ENCODE results near the gene DUSP23.

The DUSP23 gene

GRCh38 chr1:159763686-159764085, 17.1 kb upstream of the DUSP23 start:
- DNase-seq (ENCODE audit: low spot score) = no peak
- ChIA-PET CTCF (no interaction called here), POLR2A (ENCODE audit: low non-redundant PET) (no interaction called here)
- TF ChIP-seq, protein P1, sequence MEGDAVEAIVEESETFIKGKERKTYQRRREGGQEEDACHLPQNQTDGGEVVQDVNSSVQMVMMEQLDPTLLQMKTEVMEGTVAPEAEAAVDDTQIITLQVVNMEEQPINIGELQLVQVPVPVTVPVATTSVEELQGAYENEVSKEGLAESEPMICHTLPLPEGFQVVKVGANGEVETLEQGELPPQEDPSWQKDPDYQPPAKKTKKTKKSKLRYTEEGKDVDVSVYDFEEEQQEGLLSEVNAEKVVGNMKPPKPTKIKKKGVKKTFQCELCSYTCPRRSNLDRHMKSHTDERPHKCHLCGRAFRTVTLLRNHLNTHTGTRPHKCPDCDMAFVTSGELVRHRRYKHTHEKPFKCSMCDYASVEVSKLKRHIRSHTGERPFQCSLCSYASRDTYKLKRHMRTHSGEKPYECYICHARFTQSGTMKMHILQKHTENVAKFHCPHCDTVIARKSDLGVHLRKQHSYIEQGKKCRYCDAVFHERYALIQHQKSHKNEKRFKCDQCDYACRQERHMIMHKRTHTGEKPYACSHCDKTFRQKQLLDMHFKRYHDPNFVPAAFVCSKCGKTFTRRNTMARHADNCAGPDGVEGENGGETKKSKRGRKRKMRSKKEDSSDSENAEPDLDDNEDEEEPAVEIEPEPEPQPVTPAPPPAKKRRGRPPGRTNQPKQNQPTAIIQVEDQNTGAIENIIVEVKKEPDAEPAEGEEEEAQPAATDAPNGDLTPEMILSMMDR (conservative IDR thresholded peaks at IDR 0.05; ENCODE audit: low read depth) = no peak
- no peak overlapping the region for H3K27ac ChIP-seq

DNA sequence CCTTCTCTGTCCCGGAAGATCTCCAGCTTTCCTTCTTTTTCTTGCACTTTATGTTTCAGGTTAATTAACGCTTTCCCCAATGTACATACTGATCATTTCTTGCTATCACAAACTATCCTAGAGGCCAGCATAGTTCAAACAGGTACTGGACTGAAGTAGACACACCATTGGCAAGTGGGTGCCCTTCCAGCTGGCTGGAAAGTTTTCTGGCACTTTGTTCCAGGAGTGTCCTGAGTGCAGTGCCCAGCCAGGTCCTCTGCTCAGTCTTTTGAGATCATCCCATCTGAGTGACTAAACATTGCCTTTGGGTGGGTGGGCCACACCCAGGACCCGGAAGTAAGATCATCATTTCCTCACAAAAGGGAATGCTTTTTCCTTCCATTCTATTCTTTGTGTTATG, 15.0 kb upstream of the DUSP23 start:
- POLR2A ChIA-PET (ENCODE audit: low non-redundant PET) = no interaction called here
- H3K27ac ChIP-seq = no peak overlapping the region
- CTCF ChIA-PET = no interaction called here
- TF ChIP-seq, protein P1 (conservative IDR thresholded peaks at IDR 0.05; ENCODE audit: low read depth) = no peak
- no peak for DNase-seq (ENCODE audit: low spot score)

GRCh38 chr1:159771127-159771895, 9.5 kb upstream of the DUSP23 start:
- no peak overlapping the region for H3K27ac ChIP-seq
- CTCF ChIA-PET = no interaction called here
- no peak for DNase-seq (ENCODE audit: low spot score)
- TF ChIP-seq, protein P1 (conservative IDR thresholded peaks at IDR 0.05; ENCODE audit: low read depth) = no peak
- POLR2A ChIA-PET (ENCODE audit: low non-redundant PET) = no interaction called here

GRCh38 chr1:159774465-159774864, 6.3 kb upstream of the DUSP23 start:
- CTCF ChIA-PET = interaction anchor here (0.7 to 0.9 kb wide), 2 partner anchors 72 to 553 kb away, joined by 5 read pairs; no protein-coding TSS in a partner anchor

GRCh38 chr1:159775716-159776115, 5.0 kb upstream of the DUSP23 start:
- TF ChIP-seq, protein P1 (conservative IDR thresholded peaks at IDR 0.05; ENCODE audit: low read depth) = peak; percentile 37; the same call in 1 of the 2 replicates
- peak; percentile 26 for DNase-seq (ENCODE audit: low spot score)
- no peak overlapping the region for H3K27ac ChIP-seq
- CTCF ChIA-PET = interaction anchor here (0.6 to 1.2 kb wide), 6 partner anchors 76 to 643 kb away, joined by 3 to 6 read pairs (median 4); no protein-coding TSS in a partner anchor
- POLR2A ChIA-PET (ENCODE audit: low non-redundant PET) = no interaction called here

More at GRCh38 chr1:159774465-159774864, 6.3 kb upstream of the DUSP23 start:
- TF ChIP-seq, protein P1 (conservative IDR thresholded peaks at IDR 0.05; ENCODE audit: low read depth) = no peak
- no peak overlapping the region for H3K27ac ChIP-seq
- DNase-seq (ENCODE audit: low spot score) = no peak
- POLR2A ChIA-PET (ENCODE audit: low non-redundant PET) = no interaction called here

GRCh38 chr1:159778266-159778665, 2.5 kb upstream of the DUSP23 start:
- POLR2A ChIA-PET (ENCODE audit: low non-redundant PET) = no interaction called here
- TF ChIP-seq, protein P1 (conservative IDR thresholded peaks at IDR 0.05; ENCODE audit: low read depth) = no peak
- no peak overlapping the region for H3K27ac ChIP-seq
- CTCF ChIA-PET = interaction anchor here (0.5 to 0.9 kb wide), 2 partner anchors 23 to 113 kb away, joined by 3 to 4 read pairs; no protein-coding TSS in a partner anchor
- DNase-seq (ENCODE audit: low spot score) = no peak

Measured in RWPE1 (cell line).